ENCODE results near the gene CELSR1.

GRCh38 chr22:46536537-46537224 lies 739 bp downstream of the CELSR1 start:
- TF ChIP-seq CTCF (IDR thresholded peaks at IDR 0.05; ENCODE audit: low read length) = no peak
- no peak for TF ChIP-seq EZH2 (optimal IDR thresholded peaks at IDR 0.05; ENCODE audit: low read depth, low read length)
- no peak for TF ChIP-seq EZH2phosphoT487 (IDR thresholded peaks at IDR 0.05; ENCODE audit: low read length)
